Measurements from ENCODE around the gene PPL.

PPL gene

DNA sequence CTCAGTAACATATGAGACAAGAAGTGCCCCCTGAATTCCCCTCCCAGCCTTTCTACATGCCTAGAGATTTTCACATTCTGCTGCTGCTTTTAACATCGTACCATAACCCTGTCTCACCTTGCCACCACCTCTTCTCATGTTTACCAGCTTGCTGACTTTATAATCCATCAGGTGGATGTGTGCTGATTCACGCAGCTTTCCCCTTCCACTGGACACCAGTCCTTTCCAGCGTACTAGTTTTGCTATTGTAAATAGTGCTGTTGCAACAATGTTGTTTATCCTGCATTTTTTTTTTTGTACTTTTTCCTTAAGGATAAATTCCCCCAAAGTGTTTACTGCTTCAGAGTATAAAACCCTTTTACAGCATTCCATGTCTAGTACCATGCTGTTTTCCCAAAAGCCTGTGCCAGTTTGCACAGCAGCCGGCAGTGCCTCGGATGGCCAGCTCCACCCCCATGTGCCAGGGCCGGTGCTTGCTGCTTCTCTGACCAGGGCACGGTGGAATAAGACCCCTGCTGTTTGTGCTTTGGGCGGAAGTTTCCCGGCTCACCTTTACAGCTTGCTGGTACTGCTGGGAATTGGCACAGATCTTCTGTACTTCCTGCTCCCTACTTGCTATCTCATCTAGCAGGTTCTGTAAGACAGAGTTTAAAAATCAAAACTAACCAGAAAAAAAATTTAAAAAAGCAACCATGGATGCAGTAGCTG lies 48.4 kb downstream of the PPL start:
- no peak for DNase-seq (ENCODE audit: low read depth in 3 of 3, low spot score in 1 of 3)

DNA sequence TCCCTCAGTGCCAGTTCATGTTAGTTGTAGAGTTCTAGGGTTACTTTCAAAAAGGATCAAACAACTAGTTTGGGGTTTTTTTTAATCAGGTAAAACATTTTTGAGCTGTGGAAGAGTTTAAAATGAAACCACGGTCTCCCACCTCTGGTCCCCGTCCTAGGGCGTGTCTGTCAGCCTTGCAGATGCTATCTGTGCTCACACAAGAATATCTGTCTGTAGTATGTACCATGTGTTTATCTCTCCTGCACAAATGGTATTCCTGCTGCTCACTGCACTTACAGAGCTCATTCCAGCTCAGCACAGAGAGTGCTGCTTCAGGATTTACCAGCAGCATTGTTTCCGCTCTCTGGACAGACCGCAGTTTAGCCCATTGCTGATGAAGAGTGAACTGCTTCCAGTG lies 50.8 kb downstream of the PPL start:
- no peak for DNase-seq (ENCODE audit: low read depth in 3 of 3, low spot score in 1 of 3)

GRCh38 chr16:4884972-4885874 lies 51.7 kb downstream of the PPL start:
- no peak for DNase-seq (ENCODE audit: low read depth in 3 of 3, low spot score in 1 of 3)

DNA sequence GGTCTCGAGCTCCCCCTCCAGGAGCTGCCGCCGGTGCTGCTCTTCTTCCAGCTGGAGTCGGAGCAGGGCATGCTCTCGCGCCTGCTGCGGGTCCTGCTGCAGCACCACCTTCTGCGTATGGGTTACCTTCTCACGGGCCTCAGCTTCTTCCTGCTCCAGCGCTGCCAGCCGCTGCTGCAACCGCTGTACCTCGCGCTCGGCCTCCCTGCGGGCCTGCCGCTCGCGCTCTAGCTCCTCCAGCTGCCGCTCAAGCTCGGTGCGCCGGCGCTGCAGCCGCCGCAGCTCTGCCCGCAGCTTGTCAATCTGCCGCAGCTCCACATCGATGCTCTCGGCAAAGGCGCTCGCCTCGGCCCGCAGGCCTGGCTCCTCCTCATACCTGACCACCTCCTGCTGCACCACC lies 52.7 kb downstream of the PPL start:
- DNase-seq (ENCODE audit: low read depth in 3 of 3, low spot score in 1 of 3) = no peak

DNA sequence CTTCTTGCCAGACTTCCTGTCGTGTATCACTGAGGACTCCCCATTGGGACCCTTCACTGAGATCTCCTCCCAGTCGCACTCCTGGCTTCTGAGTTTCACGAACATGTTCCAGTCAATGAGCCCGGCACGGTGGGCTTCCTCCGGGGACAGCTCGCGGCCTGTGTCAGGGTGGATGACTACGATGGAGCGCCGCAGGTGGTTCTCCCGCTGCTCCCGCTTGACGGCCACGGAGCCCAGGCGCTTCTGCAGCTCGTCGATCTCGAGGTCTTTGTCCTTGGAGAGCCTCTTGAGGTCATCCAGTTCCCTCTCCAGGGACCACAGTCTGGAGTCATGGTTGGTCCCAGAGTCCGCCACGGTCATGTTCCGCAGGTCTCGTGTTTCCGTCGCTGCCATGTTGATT lies 53.4 kb downstream of the PPL start:
- no peak for DNase-seq (ENCODE audit: low read depth in 3 of 3, low spot score in 1 of 3)

GRCh38 chr16:4882633-4883285 lies 54.2 kb downstream of the PPL start:
- no peak for DNase-seq (ENCODE audit: low read depth in 3 of 3, low spot score in 1 of 3)

DNA sequence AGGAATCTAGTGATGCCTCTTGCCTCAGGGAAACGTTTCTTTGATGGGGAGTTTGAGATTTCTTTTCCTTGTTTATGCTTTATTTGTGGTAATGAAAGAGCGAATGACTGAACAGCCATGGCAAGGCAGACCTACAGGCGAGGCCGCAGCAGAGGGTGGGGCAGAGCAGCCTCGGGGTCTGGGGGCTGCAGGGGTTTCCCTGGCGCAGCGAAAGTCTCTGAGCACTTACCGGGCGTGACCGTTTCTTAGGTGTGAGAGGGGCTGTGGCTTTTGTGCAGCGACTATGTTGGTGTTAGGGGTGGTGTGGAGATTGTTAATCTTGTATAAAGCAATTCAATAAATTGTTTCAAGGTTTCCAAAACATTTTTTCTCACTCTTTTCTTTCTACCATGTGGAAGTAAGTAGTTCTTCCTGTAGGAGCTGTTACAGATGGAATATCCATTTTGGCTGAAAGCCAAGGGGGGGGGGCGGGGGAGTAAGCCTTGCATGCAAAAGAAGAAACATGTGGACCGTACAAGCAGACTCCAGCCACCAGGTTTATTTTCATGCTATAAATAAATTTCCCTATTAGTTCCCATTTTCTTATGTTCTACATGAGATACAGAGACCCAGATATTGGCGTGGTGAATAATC lies 54.8 kb downstream of the PPL start:
- no peak for DNase-seq (ENCODE audit: low read depth in 3 of 3, low spot score in 1 of 3)

- no peak for DNase-seq (ENCODE audit: low read depth in 3 of 3, low spot score in 1 of 3)
These were observed 56.9 kb downstream of the PPL start for GRCh38 chr16:4880006-4880580.

- no peak for DNase-seq (ENCODE audit: low read depth in 3 of 3, low spot score in 1 of 3)
These were observed 57.9 kb downstream of the PPL start for GRCh38 chr16:4879049-4879448.

DNA sequence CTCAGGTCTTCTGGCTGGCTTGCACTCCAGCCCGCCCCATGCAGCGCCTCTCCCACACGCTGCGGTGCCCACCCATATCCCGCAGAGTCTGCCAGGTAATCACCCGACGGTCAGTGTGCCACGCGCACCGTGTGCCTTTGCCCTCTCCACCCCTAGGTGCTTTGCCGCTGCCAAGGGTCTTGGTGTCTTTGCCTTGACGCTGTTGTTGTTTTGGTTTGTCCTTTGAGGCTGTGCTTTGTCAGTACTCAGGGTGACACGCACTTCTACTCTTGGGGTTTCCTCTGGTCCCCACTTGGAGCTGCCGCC lies 59.6 kb downstream of the PPL start:
- DNase-seq (ENCODE audit: low read depth in 3 of 3, low spot score in 1 of 3) = no peak

GRCh38 chr16:4876646-4877379 lies 60.1 kb downstream of the PPL start:
- no peak for DNase-seq (ENCODE audit: low read depth in 3 of 3, low spot score in 1 of 3)

DNA sequence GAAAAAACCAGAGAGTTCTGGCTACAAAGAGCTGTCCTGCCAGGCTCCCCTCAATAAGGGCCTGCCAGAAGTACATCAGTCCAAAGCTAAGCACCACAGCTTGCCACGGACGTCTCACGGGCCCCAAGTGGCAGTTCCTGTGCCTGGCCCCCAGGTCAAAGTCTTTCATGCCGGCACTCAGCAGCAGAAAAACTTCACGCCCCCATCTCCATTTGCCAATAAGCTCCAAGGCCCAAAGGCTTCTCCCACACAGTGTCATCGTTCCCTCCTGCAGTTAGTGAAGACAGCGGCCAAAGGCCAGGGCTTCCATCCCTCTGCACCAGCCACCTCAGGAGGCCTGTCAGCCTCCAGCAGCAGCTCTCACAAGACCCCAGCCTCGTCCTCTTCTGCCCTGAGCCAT lies 62.3 kb downstream of the PPL start:
- no peak for DNase-seq (ENCODE audit: low read depth in 3 of 3, low spot score in 1 of 3)

- DNase-seq (ENCODE audit: low read depth in 3 of 3, low spot score in 1 of 3) = no peak
These were observed 63.9 kb downstream of the PPL start for GRCh38 chr16:4873091-4873490.

GRCh38 chr16:4871071-4871470 lies 65.9 kb downstream of the PPL start:
- no peak for DNase-seq (ENCODE audit: low read depth in 3 of 3, low spot score in 1 of 3)

- DNase-seq (ENCODE audit: low read depth in 3 of 3, low spot score in 1 of 3) = no peak
These were observed 66.7 kb downstream of the PPL start for GRCh38 chr16:4870138-4870671.

DNA sequence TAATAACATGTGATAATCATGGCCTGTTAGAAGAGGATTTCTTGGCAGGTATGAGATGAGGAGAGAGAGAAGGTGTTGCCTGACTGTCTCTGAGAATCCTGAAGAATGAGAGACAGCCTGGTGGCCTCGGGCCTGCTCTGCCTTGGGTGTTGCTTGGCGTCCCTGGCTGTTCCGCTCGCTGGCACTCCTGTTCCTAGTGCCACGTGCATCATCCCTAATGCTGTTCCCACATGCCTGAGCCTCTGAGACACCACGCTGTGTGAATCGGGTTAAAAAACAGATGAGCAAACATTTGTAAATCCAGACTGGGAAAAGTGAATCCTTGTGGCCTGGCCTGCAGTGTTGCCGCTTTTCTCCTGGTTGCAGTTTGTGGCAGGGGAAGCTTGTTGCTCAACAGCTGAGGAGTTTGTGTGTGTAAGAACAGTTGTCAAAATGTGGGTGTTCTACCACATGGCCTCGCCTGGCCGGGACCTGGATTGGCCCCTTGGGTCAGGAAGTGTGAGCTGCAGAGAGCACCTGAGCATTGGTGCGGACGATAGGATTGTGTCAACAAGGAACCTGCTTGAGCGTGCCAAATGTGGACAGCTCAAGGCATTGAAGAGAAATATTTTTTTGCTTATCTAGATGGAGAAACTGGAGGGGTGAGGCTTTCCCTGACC lies 67.7 kb downstream of the PPL start:
- DNase-seq (ENCODE audit: low read depth in 3 of 3, low spot score in 1 of 3) = no peak

DNA sequence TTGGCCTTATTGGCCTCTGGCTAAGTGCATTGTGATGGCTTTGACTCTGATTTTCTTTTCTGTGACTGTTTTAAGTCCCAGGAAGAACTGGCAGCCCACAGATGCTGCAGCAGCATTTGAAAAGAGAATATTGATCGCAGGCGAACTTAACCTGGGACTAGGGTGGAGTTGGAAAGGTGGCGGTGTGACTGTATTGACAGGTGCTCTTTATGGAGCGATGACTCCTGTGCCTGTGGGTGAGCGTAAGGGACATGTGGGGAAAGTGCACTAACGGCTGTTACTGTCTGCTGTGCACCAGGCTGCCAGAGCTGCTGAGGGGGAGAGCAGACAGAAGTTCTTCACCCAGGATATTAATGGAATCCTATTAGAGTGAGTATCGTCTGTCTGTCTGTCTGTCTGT lies 68.4 kb downstream of the PPL start:
- DNase-seq (ENCODE audit: low read depth in 3 of 3, low spot score in 1 of 3) = no peak

- DNase-seq (ENCODE audit: low read depth in 3 of 3, low spot score in 1 of 3) = no peak
These were observed 68.9 kb downstream of the PPL start for GRCh38 chr16:4868026-4868425.

DNA sequence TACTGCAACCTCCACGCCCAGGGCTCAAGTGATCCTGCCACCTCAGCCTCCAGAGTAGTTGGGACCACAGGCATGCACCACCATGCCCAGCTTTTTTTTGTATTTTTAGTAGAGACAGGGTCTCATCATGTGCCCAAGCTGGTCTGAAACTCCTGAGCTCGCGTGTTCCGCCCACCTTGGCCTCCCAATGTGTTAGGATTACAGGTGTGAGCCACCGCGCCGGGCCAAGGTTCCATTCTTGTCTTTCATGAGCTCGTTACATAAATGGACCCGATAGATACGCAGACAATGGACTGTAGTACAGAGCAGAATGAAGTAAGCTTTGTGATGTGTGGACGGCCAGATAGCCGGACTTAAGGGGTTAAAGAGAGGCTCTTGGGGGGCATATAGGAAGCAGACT lies 70.4 kb downstream of the PPL start:
- no peak for DNase-seq (ENCODE audit: low read depth in 3 of 3, low spot score in 1 of 3)
